Neural cell (in vitro differentiated cells): ENCODE data around the gene KLHL30. TPM values are rescaled to one million over a fixed set of nuclear protein-coding genes. Genes with fewer than 3 reads are reported as not detected.
"Not testable (repeated sequence)": the region's sequence is repeated elsewhere in the genome, so short reads cannot be mapped to it uniquely, and the experiment has no call there.

Experiments
- H2AFZ ChIP-seq: fragments of 200-600, 300-800 bp; sonication (generic), shearing (Covaris generic); 2 replicates; pipeline ENCODE4 v1.6.0; 2014; ENCODE audit warnings: low read depth, mild to moderate bottlenecking, antibody characterized with exemption, low read length, moderate library complexity
- H3F3A ChIP-seq: fragments of 200-600 bp; shearing (Covaris generic); 2 replicates; pipeline ENCODE4 v1.6.1; 2016; ENCODE audit warnings: mild to moderate bottlenecking, moderate library complexity, mixed read lengths, antibody characterized with exemption, low read length; ENCODE audit not compliant: insufficient read depth, poor library complexity, severe bottlenecking
- H3K27ac ChIP-seq: fragments of 200-600, 300-800 bp; sonication (generic), shearing (Covaris generic); 2 replicates; pipeline ENCODE4 v1.5.1; 2014; ENCODE audit warnings: mild to moderate bottlenecking, low read length, moderate library complexity
- H3K27me3 ChIP-seq: fragments of 300-800, 200-600 bp; sonication (generic), shearing (Covaris generic); 2 replicates; pipeline ENCODE4 v1.6.0; 2014; ENCODE audit warnings: mild to moderate bottlenecking, low read depth, low read length, moderate library complexity; ENCODE audit not compliant: insufficient read depth
- H3K36me3 ChIP-seq: fragments of 300-800, 200-600 bp; sonication (generic), shearing (Covaris generic); 2 replicates; pipeline ENCODE4 v1.5.1; 2014; ENCODE audit warnings: mild to moderate bottlenecking, antibody characterized with exemption, low read length, moderate library complexity; ENCODE audit not compliant: insufficient read depth
- H3K4me2 ChIP-seq: fragments of 300-800, 200-600 bp; sonication (generic), shearing (Covaris generic); 2 replicates; pipeline ENCODE4 v1.6.0; 2014; ENCODE audit warnings: mild to moderate bottlenecking, low read length
- H3K4me3 ChIP-seq: fragments of 300-800, 200-600 bp; sonication (generic), shearing (Covaris generic); 2 replicates; pipeline ENCODE4 v1.5.1; 2014; ENCODE audit warnings: mild to moderate bottlenecking, low read length, moderate library complexity
- H3K79me2 ChIP-seq: fragments of 200-600 bp; shearing (Covaris generic); replicated peaks from 2 replicates; pipeline ENCODE4 v1.6.0; 2014; ENCODE audit warnings: mild to moderate bottlenecking, low read length, moderate library complexity; ENCODE audit not compliant: insufficient read depth
- H3K9ac ChIP-seq: fragments of 300-800, 200-600 bp; sonication (generic), shearing (Covaris generic); 2 replicates; pipeline ENCODE4 v1.6.1; 2016; ENCODE audit warnings: mild to moderate bottlenecking, low read length, mixed read lengths
- H3K9me2 ChIP-seq: fragments of 200-600 bp; shearing (Covaris generic); 2 replicates; pipeline ENCODE4 v1.6.1; 2016; ENCODE audit warnings: mild to moderate bottlenecking, low read length, mixed read lengths; ENCODE audit not compliant: insufficient read depth
- H3K9me3 ChIP-seq: fragments of 200-600, 300-800 bp; sonication (generic), shearing (Covaris generic); 2 replicates; pipeline ENCODE4 v1.6.1; 2016; ENCODE audit warnings: mild to moderate bottlenecking, mixed run types, low read length, moderate library complexity, mixed read lengths
- H4K20me1 ChIP-seq: fragments of 200-600 bp; shearing (Covaris generic); 2 replicates; pipeline ENCODE4 v1.6.1; 2016; ENCODE audit warnings: mild to moderate bottlenecking, mixed run types; ENCODE audit not compliant: insufficient read depth
- EP300 ChIP-seq: fragments of 450-650 bp; conservative IDR thresholded peaks from 2 replicates; pipeline ENCODE4 v1.6.1; 2014; ENCODE audit warnings: antibody characterized with exemption, mild to moderate bottlenecking, moderate library complexity; ENCODE audit not compliant: poor library complexity, severe bottlenecking
- EZH2 ChIP-seq: fragments of 200-600, 300-800 bp; shearing (Covaris generic), sonication (generic); IDR thresholded peaks from 2 replicates; pipeline ENCODE4 v1.6.1; 2014; ENCODE audit warnings: antibody characterized with exemption, low read length, borderline replicate concordance, mild to moderate bottlenecking; ENCODE audit not compliant: insufficient read depth, poor library complexity, severe bottlenecking
- MXI1 ChIP-seq: fragments of 450-650 bp; conservative IDR thresholded peaks from 2 replicates; pipeline ENCODE4 v1.6.1; 2014; ENCODE audit warnings: antibody characterized with exemption, mild to moderate bottlenecking; ENCODE audit not compliant: poor library complexity, severe bottlenecking
- POLR2AphosphoS5 ChIP-seq: IDR thresholded peaks from 2 replicates; pipeline ENCODE4 v1.6.1; 2012
- RAD21 ChIP-seq: fragments of 450-650 bp; conservative IDR thresholded peaks from 2 replicates; pipeline ENCODE4 v1.6.1; 2014; ENCODE audit warnings: antibody characterized with exemption, mild to moderate bottlenecking, moderate library complexity
- SMC3 ChIP-seq: fragments of 450-650 bp; conservative IDR thresholded peaks from 2 replicates; pipeline ENCODE4 v1.6.1; 2014; ENCODE audit warnings: antibody characterized with exemption, mild to moderate bottlenecking, moderate library complexity; ENCODE audit not compliant: poor library complexity
- TAF1 ChIP-seq: IDR thresholded peaks from 2 replicates; pipeline ENCODE4 v1.6.1; 2012; ENCODE audit warnings: low read depth
- polyA plus RNA-seq: library from polyadenylated mRNA; depleted of rRNA; stranded (reverse); fragments of >200 nt; gene quantifications from 2 replicates; pipeline ENCODE4 v1.2.3, GENCODE V29; 2014
- TF ChIP-seq, protein P1 (sequence below): IDR thresholded peaks from 2 replicates; pipeline ENCODE4 v1.6.1; 2012; ENCODE audit warnings: borderline replicate concordance
- TF ChIP-seq, protein P2 (sequence below): fragments of 450-650 bp; IDR thresholded peaks from 2 replicates; pipeline ENCODE4 v1.5.1; 2014; ENCODE audit warnings: antibody characterized with exemption, mild to moderate bottlenecking, moderate library complexity; ENCODE audit not compliant: poor library complexity, severe bottlenecking

KLHL30 gene
- polyA plus RNA-seq, 1 donor from 2014 or later: not detected

DNA sequence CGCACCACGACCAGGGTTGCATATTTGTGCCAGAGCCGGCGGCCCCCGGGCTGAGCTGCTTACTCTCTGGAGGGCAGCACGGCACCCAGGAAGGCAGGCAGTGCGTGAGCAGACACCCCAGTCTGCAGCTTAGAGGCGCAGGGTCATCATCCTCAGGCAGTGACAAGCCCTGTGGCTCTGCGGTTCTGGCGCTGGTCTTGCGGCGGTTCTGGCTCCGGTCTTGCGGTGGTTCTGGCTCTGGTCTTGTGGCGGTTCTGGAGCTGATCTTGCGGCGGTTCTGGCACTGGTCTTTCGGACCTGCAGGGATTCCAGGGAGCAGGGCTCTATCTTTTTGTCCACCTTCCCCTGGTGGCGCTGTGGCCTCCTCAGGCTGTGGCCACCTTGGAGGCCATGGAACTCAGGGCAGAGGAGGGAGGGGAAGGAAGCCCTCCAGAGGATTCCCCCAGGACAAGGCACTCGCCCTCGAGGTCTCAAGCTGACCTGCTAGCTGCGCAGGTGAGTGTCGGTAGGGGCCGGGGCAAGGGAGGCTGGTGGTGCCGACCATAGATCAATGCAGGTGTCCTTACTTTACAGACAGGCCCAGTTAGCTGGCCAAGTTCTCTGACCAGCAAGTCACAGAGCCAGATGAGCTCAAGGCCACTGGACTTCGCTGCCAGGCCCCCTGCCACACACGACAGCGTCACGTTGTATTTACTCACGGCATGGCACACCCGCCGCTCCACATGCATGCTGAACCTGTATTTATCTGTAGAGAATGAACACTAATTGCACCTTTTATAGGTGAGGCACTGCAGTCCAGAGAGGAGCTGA, 23.4 kb upstream of the KLHL30 start:
- Histone ChIP-seq H3K9me2 (no peaks in the 10 kb centered on the region), H3K27me3 (no peaks in the 10 kb centered on the region), H3K79me2 (no peaks in the 10 kb centered on the region), H3K4me2 (no peak overlapping the region), H3K27ac (no peak overlapping the region), H3K36me3 (no peaks in the 10 kb centered on the region), H3F3A (no peaks in the 10 kb centered on the region), H3K4me3 (no peak overlapping the region), H4K20me1 (no peaks in the 10 kb centered on the region), H3K9ac (no peak overlapping the region), H3K9me3 (peaks cover 3% of the 10 kb centered on the region), H2AFZ (no peak overlapping the region)
- TF ChIP-seq EZH2: no peak
- TF ChIP-seq EP300: no peak
- no peak for TF ChIP-seq SMC3
- no peak for TF ChIP-seq POLR2AphosphoS5
- TF ChIP-seq RAD21: no peak
- TF ChIP-seq, protein P1, sequence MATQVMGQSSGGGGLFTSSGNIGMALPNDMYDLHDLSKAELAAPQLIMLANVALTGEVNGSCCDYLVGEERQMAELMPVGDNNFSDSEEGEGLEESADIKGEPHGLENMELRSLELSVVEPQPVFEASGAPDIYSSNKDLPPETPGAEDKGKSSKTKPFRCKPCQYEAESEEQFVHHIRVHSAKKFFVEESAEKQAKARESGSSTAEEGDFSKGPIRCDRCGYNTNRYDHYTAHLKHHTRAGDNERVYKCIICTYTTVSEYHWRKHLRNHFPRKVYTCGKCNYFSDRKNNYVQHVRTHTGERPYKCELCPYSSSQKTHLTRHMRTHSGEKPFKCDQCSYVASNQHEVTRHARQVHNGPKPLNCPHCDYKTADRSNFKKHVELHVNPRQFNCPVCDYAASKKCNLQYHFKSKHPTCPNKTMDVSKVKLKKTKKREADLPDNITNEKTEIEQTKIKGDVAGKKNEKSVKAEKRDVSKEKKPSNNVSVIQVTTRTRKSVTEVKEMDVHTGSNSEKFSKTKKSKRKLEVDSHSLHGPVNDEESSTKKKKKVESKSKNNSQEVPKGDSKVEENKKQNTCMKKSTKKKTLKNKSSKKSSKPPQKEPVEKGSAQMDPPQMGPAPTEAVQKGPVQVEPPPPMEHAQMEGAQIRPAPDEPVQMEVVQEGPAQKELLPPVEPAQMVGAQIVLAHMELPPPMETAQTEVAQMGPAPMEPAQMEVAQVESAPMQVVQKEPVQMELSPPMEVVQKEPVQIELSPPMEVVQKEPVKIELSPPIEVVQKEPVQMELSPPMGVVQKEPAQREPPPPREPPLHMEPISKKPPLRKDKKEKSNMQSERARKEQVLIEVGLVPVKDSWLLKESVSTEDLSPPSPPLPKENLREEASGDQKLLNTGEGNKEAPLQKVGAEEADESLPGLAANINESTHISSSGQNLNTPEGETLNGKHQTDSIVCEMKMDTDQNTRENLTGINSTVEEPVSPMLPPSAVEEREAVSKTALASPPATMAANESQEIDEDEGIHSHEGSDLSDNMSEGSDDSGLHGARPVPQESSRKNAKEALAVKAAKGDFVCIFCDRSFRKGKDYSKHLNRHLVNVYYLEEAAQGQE: no peak
- no peak for TF ChIP-seq TAF1
- TF ChIP-seq, protein P2, sequence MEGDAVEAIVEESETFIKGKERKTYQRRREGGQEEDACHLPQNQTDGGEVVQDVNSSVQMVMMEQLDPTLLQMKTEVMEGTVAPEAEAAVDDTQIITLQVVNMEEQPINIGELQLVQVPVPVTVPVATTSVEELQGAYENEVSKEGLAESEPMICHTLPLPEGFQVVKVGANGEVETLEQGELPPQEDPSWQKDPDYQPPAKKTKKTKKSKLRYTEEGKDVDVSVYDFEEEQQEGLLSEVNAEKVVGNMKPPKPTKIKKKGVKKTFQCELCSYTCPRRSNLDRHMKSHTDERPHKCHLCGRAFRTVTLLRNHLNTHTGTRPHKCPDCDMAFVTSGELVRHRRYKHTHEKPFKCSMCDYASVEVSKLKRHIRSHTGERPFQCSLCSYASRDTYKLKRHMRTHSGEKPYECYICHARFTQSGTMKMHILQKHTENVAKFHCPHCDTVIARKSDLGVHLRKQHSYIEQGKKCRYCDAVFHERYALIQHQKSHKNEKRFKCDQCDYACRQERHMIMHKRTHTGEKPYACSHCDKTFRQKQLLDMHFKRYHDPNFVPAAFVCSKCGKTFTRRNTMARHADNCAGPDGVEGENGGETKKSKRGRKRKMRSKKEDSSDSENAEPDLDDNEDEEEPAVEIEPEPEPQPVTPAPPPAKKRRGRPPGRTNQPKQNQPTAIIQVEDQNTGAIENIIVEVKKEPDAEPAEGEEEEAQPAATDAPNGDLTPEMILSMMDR: no peak
- no peak for TF ChIP-seq MXI1

DNA sequence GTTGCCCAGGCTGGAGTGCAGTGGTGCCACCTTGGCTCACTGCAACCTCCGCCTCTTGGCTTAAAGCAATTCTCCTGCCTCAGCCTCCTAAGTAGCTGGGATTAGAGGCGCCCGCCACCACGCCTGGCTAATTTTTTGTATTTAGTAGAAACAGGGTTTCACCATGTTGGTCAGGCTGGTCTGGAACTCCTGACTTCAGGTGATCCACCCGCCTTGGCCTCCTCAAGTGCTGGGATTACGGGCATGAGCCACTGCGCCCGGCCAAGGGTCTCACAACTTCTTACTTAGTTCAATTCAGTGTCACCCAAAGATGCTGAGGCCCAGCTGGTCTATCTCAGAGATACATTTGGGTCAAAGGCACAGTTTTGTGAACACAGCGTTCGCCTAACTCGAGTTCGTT, 22.8 kb upstream of the KLHL30 start:
- H3K9ac ChIP-seq, H3K9me2 ChIP-seq, H4K20me1 ChIP-seq, H3K4me2 ChIP-seq, H3K9me3 ChIP-seq, H3F3A ChIP-seq, H3K27ac ChIP-seq, H3K79me2 ChIP-seq, H3K27me3 ChIP-seq, H3K36me3 ChIP-seq, H2AFZ ChIP-seq, H3K4me3 ChIP-seq: not testable (repeated sequence)
